CD4-positive, alpha-beta T cell treated with Interleukin-15 for 1 hour (primary cell): ENCODE results near the gene LIMS2.

Experiments used
- DNase-seq: peaks from one replicate; pipeline ENCODE4 v3.0.0-alpha.2; 2020

The LIMS2 gene

DNA sequence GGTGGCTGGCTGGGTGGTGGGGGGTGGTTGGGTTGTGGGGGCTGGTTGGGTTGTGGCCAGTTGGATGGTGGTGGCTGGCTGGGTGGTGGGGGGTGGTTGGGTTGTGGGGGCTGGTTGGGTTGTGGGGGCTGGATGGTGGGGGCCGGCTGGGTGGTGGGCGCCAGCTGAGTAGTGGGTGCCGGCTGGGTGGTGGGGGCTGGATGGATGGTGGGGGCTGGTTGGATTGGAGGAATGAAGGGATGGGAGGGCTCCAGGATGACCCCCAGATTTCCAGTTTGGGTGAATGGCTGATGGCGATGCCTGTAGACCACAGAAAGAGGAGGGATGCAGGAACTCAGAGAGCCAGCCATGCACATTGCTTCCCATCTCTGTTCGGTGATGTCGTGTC, 56.1 kb downstream of the LIMS2 start:
- DNase-seq: no peak

DNA sequence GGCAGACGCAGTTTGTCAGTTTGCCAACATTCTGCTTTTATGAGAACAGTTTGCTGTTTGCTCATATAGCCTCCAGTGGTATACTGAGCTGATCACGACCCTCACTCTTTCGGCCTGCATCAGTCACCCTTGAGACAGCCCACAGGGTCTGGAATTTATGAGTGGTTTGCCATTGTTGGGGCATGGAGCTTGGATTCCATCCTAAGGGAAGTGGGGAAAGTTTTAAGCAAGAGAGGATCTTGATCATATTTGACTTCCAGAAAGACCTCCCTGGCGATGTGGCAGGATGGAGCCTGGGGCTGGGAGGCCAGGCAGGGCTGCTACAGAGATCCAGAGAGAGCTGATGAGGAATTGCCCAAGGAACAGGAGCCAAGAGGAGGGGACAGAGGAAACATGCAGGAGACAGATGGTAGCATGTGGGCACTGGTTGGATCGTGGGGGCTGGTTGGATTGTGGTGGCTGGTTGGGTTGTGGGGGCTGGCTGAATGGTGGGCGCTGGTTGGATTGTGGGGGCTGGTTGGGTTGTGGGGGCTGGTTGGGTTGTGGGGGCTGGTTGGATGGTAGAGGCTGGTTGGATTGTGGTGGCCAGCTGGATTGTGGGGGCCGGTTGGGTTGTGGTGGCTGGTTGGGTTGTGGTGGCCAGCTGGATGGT, 56.7 kb downstream of the LIMS2 start:
- no peak for DNase-seq

DNA sequence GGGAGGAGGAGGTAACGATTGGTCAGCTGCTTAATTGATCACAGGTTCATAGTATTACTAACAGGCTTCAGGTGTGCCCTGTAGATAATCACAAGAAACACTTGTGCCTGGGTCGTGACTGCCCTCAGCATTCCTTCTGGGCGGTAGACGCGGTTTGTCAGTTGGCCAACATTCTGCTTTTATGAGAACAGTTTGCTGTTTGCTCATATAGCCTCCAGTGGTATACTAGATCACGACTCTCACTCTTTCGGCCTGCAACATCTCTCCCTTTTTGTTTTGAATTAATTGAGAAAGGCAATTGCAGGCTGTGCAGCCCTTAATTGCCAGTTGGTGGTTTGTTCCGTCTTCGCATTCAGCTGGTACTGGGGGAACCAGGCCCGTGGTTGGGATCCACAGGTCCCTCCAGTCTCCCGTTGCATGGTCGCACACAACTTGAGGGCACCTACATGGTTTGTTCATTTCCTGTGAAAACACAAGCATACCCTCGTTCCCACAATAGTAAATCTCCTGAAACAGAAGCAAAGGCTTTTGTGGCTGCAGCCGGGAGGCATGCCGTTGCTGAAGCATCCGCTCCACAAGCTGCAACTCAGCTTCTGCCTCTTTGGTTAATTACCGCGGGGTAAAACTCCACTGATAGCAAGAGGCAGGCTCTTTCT, 59.7 kb downstream of the LIMS2 start:
- DNase-seq: no peak

DNA sequence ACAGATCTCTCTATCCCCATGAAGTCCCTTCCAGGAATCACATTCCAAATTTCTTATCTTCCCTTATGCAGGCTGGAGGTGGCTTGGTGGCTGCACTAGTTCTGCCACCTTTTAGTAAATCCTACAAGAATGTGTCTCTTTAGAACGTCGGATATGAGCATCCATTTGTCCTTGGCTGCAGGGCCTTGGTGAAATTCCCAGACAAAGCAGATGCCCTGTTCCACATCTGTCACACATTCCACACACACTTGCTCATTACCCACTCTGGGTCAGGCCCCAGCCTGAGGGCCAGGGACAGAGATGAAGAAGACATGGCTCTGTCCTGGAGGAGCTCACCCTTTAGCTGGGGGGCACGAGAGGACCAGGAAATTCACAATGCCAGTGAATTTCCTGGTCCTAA, 60.6 kb downstream of the LIMS2 start:
- DNase-seq: no peak

DNA sequence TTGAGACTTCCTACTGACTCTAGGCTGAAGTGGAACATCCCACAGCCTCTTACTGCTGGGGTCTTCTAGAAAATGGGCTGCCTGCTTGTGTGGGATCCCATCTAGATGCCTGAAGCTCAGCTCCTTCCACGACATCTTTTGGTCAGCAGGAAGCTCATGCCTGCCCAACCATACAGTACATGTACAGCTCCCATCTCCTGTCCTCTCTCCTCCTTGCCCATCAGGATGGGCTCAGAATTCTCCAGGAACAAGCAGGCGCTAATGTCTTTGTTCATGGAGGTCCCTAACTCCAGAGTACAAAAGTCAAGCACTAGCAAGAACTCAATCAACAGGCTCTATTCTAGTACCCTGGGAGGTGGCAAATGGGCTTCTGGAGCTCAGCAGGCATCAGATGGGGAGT, 61.1 kb downstream of the LIMS2 start:
- no peak for DNase-seq

DNA sequence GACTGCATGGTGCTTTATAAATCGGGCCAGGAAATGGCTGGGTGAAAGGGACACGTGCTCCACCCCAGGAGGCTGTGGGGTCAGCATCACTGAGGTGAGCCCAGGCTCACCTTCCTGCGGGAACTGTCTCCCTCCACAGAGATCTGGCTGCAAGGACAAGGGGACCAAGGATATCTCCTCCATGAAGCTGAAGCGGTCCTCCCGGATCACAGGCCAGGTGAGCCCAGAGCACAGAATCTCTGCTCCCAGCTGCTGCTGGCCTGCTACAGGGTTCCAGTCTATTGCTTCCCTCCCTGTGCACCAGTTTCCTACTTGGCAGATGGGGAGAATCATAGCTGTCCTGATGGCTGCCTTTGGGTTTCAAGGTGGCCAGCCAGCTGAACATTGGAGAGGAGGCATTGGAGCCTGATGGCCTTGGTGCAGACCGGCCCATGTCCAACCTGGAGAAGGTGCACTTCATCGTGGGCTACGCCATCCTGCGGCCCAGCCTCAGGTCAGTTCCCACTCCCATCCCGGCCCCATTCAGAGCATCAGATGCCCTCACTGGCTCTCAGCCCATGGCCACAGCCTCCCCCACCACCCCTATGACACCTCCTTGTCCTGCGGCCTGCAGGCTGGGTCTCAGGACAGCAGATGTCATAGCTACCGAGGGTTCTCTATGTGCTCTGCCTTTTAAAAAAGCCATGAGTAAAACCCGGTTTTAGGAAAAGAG, 63.1 kb downstream of the LIMS2 start:
- DNase-seq: no peak

DNA sequence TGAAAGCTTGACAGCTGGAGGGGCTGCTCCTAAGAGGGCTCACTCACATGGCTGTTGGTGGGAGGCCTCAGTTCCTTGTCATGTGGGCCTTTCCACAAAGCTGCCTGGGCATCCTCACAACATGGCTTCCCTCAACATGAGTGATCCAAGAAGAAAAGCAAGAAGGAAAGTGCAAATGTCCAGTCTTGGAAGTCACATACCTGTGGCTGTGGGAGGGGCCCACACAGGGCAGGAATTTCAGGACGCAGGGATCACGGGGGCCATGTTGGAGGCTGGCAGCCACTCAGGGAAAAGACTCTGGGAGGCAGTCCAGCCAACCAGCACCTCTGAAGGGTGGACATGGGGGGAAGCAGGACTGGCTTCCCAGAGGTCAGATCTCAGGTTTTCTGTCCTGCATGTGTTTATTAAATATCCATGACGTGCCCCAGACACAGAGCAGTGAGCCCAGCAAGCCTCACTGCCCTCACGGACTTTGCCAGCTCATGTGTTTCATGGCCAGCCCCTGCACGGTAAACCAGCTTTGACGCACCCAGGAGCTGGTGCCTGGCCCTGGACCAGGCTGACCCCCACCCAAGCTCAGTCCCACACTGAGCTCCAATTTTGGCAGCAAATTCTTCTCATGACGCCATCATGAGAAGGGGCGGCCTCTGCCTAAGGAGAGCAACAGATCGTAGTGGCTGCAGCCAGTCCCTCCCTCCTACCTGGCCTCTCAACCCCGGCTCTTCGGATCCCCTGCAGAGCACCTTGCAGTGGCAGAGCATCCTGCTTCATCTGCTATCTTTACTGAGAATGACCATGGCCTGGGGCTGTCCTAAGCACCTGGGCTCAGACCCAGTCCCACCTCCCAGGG, 64.0 kb downstream of the LIMS2 start:
- DNase-seq: no peak

DNA sequence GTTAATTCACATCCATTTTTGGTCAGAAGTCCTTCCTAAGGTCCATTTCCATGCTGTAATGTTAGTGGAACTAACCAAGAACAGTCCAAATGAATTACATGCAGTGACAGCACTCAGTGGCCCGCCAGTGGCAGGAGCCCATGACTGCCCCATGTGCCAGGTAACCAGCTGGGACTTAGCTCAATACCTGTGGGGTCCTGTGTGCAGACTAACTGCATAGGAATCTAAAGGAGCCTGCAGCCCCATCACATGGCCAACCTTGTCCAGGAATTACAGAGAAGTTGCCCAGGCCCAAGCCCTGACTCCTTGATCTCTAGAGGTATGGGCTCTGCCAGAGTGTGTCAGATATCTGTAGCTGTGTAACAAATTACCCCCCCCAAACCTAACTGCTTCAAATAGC, 64.8 kb downstream of the LIMS2 start:
- no peak for DNase-seq

DNA sequence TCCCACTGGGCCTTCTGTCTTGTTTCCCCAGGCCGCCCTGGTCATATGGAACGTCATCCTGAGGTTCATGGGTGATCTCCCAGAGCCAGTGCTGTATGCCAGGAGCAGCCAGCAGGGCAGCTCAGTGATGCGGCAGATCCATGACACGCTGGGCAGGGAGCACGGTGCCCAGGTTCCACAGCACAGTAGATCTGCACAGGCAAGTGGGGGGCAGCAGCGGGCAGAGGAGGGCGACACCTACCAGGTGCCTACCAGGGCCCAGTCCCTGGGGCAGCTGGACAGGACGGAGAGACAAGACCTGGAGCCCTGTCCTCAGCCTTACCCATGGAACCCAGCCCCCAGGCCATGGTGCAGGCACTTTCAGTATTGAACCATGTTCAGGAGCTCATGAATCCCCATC, 65.5 kb downstream of the LIMS2 start:
- DNase-seq: no peak

DNA sequence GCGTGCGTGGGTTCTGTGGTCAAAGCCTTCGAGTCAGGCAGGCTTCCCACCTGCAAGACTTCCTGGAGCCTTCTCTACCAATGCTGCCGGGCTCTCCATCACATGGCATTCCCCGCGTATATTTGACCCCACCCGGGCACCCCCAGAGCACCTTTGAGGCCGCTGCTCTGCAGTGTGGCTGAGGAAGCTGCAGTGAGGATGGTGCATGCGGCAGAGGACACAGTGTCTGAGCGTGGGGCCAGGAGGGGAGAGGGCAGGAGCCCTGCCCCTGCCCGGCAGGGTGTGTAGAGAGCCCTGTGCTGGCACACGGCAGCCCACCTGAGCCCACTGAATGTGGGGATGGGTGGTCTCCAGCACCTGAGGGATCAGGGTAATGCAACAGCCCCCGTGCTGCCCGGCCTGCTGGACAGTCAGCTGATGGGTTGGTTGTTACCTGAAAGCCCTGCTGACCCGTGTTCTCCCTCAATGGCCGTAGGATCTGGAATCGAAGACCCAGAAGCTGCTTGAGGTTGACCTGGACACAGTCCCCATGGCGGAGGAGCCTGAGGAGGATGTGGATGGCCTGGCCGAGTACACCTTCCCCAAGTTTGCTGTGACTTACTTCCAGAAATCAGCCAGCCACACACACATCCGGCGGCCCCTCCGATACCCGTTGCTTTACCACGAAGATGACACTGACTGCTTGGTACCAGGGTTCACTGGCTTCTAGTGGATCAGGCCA, 66.1 kb downstream of the LIMS2 start:
- DNase-seq: no peak

DNA sequence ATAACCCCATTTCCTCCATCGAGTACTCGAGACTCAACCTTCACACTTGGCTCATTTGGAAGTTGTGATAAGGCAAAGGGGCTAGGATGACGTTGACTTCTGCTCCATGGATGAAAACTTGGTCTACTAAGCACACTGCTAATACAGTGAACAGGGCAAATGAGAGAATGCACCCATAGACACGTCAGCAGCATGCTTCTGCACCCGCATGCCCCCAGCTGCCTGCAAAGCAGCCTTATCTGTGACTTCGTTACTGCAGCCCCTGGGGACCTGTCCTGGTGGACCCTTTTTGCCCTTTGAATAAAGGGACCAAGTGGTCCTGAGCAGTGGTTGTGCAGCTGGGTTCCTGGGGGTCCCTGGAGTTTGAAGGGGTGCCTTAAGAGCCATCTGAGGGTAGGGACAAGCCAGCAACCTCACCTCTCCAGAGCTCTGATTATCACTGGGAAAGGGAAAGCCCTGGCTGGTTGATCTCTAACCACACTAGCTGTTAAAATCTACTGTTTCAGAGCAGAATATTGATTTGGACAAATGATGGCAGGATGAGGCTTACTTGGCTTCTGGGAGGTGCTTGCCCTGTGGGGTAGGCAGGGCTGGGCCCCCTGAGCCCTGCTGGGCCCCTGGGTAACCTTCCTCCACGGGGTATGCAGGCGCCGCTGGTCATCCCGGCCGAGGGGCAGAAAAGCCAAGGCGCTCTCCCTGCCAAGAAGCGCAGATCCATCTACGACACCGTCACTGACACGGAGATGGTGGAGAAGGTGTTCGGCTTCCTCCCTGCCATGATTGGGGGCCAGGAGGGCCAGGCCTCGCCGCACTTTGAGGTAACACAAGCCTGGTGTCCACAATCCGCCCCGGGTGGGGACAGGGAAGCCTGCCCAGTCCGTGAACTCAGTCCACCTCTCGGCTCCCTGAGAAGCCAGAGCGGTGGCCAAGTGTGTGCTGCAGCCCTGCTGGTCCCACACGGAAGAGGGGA, 67.0 kb downstream of the LIMS2 start:
- no peak for DNase-seq

DNA sequence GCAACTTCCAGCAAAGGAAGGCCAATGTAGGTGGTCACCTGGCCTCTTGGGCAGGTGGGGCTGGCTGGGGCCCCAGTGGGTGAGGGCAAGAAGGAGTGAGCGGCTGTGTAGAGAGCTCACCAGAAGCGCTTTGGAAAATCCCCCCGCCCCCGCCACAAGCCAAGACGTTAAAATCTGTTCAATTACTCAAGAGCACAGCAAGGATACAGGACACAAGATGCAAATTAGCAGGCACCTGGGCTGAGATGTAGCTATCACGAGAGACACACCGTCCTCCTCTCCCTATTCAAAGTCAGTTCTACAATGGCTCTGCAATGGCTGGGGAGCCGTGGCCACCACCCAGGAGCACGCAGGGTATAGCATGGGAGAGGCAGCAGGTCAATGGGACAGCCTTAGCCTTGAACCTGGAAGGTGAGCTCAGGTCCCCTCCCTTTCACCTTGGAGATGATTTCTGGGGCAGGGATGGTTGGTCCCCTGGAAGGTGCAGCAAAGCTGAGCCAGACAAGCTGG, 67.9 kb downstream of the LIMS2 start:
- DNase-seq: no peak

DNA sequence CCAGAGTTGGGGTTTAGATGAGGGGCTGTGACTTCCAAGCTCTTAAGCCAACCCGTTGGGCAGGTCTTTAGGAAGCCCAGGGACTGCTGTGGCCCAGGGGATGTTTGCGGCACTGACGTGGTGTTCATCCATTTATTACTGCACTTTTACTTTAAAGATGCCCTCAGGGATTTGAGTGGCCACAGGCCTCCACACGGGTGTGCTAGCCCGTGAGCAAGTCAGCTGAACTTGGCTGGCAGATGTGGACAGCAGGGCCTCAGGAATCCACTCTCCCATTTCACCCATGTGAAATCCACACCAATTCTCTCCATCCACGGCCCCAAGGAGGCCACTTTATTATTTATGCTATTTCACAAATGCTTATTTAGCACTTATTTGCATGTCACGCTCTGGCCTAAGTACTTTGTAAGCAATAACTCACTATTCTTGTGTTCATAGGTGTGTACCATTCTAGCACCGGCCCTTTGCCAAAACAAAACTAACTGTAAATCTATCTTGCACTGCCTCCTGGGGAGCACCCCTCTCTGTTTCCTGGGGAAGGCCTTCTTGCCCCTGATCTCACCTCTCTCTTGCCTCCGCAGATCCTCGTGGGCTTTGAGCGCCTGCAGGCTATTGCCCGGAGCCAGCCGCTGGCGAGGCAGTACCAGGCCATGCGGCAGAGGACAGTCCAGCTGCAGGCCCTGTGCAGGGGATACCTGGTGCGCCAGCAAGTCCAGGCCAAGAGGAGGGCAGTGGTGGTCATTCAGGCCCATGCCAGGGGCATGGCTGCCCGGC, 68.5 kb downstream of the LIMS2 start:
- no peak for DNase-seq

DNA sequence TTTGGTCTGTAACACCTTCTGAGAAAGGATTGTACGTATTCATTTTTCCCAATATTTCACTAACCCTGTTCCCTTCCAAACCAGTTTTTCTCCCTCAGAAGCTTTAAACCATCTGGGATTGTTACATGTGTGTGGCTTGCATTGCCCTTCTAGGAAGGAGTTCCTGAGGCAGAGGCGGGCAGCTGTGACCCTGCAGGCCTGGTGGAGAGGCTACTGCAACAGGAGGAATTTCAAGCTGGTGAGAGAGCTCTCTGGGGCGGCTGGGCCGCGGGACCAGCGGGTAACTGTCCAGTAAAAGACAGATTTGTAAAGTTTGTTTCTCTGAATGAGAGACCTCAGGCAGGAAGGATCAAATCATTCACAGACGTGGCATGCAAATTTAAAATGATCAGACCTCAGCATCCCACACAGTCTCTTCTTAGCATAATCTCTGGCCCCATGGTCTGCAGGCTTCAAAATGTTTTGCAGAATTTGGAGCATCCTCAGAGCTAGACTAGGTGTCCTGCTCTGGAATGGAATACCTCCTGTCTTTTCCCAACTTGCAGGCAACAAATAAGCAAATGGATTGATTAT, 69.6 kb downstream of the LIMS2 start:
- no peak for DNase-seq

DNA sequence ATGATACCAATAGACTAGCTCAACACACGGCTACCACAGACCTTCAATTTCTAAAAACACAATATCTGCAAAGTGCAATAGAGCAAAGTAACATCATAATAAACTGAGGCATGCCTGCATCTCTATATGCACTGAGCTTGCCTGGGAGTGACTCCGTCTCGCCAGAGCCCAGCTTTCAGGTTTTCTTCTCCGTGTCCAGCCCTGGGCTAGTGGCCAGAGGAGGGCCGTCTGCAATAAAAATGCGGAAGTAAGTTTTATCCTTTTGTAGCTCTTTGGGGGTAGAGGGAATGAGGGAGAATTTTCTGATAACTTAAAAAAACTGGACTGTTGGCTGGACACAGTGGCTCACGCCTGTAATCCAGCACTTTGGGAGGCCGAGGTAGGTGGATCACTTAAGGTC, 70.3 kb downstream of the LIMS2 start:
- DNase-seq: no peak

DNA sequence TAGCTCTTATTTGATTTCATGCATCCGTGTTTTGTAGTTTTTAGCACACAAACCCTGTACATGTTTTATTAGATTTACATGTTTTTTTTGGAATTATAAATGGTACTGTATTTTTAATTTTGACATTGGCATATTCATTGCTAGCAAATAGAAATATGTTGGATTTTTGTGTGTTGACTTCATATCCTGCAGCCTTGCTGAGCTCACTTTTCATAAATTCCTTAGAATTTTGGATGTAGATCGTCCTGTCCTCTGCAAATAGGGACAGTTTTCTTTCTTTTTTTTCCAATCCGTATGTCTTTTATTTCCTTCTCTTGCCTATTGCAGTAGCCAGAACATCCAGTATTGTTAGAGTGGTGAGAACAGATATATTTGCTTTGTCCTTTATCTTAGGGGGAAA, 76.1 kb downstream of the LIMS2 start:
- DNase-seq: no peak

DNA sequence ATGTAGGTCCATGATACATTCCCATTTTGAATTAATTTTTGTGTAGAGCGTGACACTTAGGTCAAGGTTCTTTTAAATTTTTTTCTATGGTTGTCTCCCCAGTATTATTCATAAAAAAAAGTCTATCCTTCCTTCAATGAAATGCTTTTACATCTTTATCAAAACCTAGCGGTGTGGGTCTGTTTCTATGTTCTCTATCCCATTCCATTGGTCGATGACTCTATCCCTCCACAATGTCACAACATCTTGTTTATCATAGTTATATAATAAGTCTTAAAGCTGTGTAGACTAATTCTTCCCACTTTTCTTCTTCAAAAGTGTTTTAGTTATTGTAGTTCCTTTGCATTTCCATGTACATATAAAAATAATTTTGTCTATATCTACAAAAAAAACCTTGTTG, 76.6 kb downstream of the LIMS2 start:
- DNase-seq: no peak

DNA sequence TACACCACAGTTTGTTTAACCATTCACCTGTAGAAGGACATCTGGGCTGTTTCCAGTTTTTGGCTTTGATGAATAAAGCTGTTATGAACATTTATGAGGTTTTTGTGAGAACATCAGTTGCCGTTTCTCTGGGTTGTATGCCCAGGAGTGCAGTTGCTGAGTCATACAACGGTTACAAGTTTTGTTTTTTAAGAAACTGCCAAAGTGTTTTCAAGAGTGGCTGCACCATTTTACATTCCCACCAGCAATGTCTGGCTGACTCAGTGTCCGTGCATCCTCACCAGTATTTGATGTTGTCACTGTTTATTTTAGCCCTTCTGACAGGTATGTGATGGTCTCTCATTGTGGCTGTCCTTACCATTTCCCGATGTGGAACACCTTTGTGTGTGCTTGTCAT, 77.3 kb downstream of the LIMS2 start:
- no peak for DNase-seq

DNA sequence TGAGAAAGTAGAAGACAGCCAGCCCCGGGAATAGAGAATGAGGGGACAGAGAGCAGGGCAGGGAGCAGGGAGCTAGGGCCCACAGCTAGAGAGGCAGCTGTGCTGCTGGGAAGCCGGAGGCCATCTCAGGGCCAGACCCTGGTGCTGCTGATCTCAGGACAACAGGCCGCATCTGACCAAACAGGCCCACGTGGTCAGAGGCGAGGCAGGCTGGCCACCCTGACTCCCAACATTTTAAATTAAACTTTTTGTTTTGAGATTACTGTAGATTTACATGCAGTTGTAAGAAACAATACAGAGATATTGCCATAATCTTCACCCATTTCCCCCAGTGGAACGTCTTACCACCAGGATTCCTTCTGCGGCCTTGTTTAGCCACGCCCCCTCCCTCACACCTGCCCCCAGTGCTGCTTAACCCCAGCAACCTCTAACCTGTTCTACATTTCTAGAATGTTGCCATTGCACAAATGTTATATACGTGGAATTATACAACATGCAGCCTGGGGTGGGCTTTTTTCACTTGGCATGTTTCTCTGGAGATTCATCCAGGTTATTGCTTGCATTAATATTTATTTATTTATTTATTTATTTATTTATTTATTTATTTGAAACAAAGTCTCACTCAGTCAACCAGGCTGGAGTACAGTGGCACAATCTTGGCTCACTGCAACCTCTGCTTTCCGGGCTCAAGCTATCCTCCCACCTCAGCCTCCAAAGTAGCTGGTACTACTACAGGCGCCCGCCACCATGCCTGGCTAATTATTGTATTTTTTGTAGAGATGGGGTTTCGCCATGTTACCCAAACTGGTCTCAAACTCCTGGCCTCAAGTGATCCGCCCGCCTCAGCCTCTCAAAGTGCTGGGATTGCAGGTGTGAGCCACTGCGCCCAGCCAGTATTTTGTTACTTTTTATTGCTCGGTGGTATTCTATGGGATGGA, 78.0 kb downstream of the LIMS2 start:
- DNase-seq: no peak
